Measurements from ENCODE around the gene SLC22A1.

The SLC22A1 gene

DNA sequence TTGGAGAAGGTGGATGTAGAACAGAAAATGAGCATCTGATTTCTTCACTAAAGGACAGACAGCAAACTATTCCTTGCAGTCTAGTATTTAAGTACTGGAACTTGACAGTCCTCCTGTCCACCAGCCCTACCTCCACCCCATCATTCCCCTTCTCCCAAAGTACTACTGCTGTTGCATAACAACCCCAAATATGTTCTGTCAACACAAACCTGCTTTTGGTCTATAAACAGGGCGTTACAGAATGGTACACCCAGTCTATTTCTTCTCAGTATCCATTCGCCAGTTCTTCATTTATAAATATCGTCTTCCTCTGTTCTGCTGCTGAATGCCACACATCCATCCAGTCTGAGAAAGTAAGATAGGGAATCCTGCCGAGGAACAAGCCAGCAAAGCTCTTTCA is 27.7 kb upstream of the SLC22A1 start:
- DNase-seq (ENCODE audit: low read depth, low spot score) = no peak

GRCh38 chr6:160095146-160095845 is 26.3 kb upstream of the SLC22A1 start:
- H3K36me3 ChIP-seq (ENCODE audit: insufficient read depth, insufficient read length, low read length) = peaks cover 66% of the 10 kb centered on the region
- H3K27me3 ChIP-seq (ENCODE audit: insufficient read depth, insufficient read length) = no peaks in the 10 kb centered on the region
- no peaks in the 10 kb centered on the region for H3K9me3 ChIP-seq (ENCODE audit: insufficient read depth, low read length)
- H3K9ac ChIP-seq (ENCODE audit: insufficient read length, low read depth) = no peak overlapping the region
- no peak for DNase-seq (ENCODE audit: low read depth, low spot score)
- TF ChIP-seq YY1 (IDR thresholded peaks at IDR 0.05; ENCODE audit: insufficient read depth, insufficient read length) = no peak
- TF ChIP-seq SUZ12 (IDR thresholded peaks at IDR 0.05; ENCODE audit: extremely low read depth, insufficient read depth, insufficient read length) = no peak
- TF ChIP-seq ZNF274 (IDR thresholded peaks at IDR 0.05; ENCODE audit: low read depth, low read length) = no peak
- H3K4me3 ChIP-seq (ENCODE audit: insufficient read length, low read depth) = no peak overlapping the region
- H3K4me1 ChIP-seq (ENCODE audit: insufficient read depth, insufficient read length) = no peaks in the 10 kb centered on the region

More for the DNA sequence above, 27.7 kb upstream of the SLC22A1 start:
- Histone ChIP-seq H3K9ac (ENCODE audit: insufficient read length, low read depth) (no peak overlapping the region), H3K27me3 (ENCODE audit: insufficient read depth, insufficient read length) (no peaks in the 10 kb centered on the region), H3K36me3 (ENCODE audit: insufficient read depth, insufficient read length, low read length) (peaks cover 80% of the 10 kb centered on the region), H3K4me1 (ENCODE audit: insufficient read depth, insufficient read length) (no peaks in the 10 kb centered on the region), H3K4me3 (ENCODE audit: insufficient read length, low read depth) (no peak overlapping the region), H3K9me3 (ENCODE audit: insufficient read depth, low read length) (no peaks in the 10 kb centered on the region)
- TF ChIP-seq SUZ12 (IDR thresholded peaks at IDR 0.05; ENCODE audit: extremely low read depth, insufficient read depth, insufficient read length) (no peak), YY1 (IDR thresholded peaks at IDR 0.05; ENCODE audit: insufficient read depth, insufficient read length) (no peak), ZNF274 (IDR thresholded peaks at IDR 0.05; ENCODE audit: low read depth, low read length) (no peak)

- no peak for TF ChIP-seq ZNF274 (IDR thresholded peaks at IDR 0.05; ENCODE audit: low read depth, low read length)
- TF ChIP-seq SUZ12 (IDR thresholded peaks at IDR 0.05; ENCODE audit: extremely low read depth, insufficient read depth, insufficient read length) = no peak
- no peak for TF ChIP-seq YY1 (IDR thresholded peaks at IDR 0.05; ENCODE audit: insufficient read depth, insufficient read length)
- peaks cover 5% of the 10 kb centered on the region for H3K4me1 ChIP-seq (ENCODE audit: insufficient read depth, insufficient read length)
- no peak overlapping the region for H3K4me3 ChIP-seq (ENCODE audit: insufficient read length, low read depth)
- H3K36me3 ChIP-seq (ENCODE audit: insufficient read depth, insufficient read length, low read length) = peaks cover 57% of the 10 kb centered on the region
- no peaks in the 10 kb centered on the region for H3K27me3 ChIP-seq (ENCODE audit: insufficient read depth, insufficient read length)
- no peaks in the 10 kb centered on the region for H3K9me3 ChIP-seq (ENCODE audit: insufficient read depth, low read length)
- DNase-seq (ENCODE audit: low read depth, low spot score) = no peak
- no peak overlapping the region for H3K9ac ChIP-seq (ENCODE audit: insufficient read length, low read depth)
These were observed 20.1 kb upstream of the SLC22A1 start for GRCh38 chr6:160101277-160102205.

GRCh38 chr6:160102399-160102798 is 19.2 kb upstream of the SLC22A1 start:
- Histone ChIP-seq H3K4me3 (ENCODE audit: insufficient read length, low read depth) (no peak overlapping the region), H3K9me3 (ENCODE audit: insufficient read depth, low read length) (no peaks in the 10 kb centered on the region), H3K9ac (ENCODE audit: insufficient read length, low read depth) (no peak overlapping the region), H3K4me1 (ENCODE audit: insufficient read depth, insufficient read length) (peaks cover 5% of the 10 kb centered on the region), H3K36me3 (ENCODE audit: insufficient read depth, insufficient read length, low read length) (peaks cover 54% of the 10 kb centered on the region), H3K27me3 (ENCODE audit: insufficient read depth, insufficient read length) (no peaks in the 10 kb centered on the region)
- TF ChIP-seq YY1 (IDR thresholded peaks at IDR 0.05; ENCODE audit: insufficient read depth, insufficient read length) (no peak), SUZ12 (IDR thresholded peaks at IDR 0.05; ENCODE audit: extremely low read depth, insufficient read depth, insufficient read length) (no peak), ZNF274 (IDR thresholded peaks at IDR 0.05; ENCODE audit: low read depth, low read length) (no peak)
- DNase-seq (ENCODE audit: low read depth, low spot score) = no peak

DNA sequence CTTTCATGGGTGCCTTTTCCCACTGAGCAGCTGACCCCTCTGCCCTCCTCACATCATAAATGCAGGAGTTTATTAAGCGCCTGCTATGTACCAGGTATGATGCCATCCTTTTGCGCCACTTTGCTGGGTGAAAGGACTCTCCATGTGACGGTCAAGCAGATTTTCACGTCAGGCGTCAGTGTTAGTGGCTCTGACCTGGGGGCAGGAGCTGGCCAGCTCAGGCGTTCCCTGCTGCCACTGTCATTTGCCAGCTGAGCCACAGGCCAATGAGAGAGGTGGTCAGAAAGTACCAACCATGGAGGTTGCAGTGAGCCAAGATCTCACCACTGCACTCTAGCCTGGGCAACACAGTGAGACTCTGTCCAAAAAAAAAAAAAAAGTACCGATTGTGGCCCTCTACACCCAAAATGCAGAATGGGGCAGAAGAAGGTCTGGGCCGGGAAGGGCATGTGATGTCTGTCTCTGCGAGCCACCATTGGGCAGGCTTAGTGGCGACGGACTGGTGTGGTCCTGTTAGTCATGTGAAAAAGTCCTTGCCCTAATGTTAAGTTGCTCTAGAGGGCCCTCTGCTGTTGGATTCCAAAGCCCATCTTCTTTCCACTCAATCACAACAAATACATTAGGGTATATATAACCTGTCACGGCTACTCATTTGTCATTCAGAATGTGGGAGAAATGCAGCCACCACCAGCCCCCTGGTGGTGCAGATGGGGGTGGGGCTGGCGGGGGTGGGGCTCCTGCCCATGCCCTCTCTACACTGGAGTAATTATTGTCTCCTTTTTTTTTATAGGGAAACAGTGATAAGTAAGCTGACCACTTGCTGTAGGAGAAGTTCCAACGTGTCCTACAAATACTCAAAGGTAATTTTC is 18.4 kb upstream of the SLC22A1 start:
- peaks cover 55% of the 10 kb centered on the region for H3K36me3 ChIP-seq (ENCODE audit: insufficient read depth, insufficient read length, low read length)
- peak; percentile 16 for DNase-seq (ENCODE audit: low read depth, low spot score)

GRCh38 chr6:160103825-160104100 is 17.9 kb upstream of the SLC22A1 start:
- TF ChIP-seq SUZ12 (IDR thresholded peaks at IDR 0.05; ENCODE audit: extremely low read depth, insufficient read depth, insufficient read length) (no peak), ZNF274 (IDR thresholded peaks at IDR 0.05; ENCODE audit: low read depth, low read length) (no peak), YY1 (IDR thresholded peaks at IDR 0.05; ENCODE audit: insufficient read depth, insufficient read length) (no peak)
- Histone ChIP-seq H3K4me3 (ENCODE audit: insufficient read length, low read depth) (no peak overlapping the region), H3K9me3 (ENCODE audit: insufficient read depth, low read length) (no peaks in the 10 kb centered on the region)

More for the DNA sequence above, 18.4 kb upstream of the SLC22A1 start:
- TF ChIP-seq YY1 (IDR thresholded peaks at IDR 0.05; ENCODE audit: insufficient read depth, insufficient read length) (no peak), ZNF274 (IDR thresholded peaks at IDR 0.05; ENCODE audit: low read depth, low read length) (no peak), SUZ12 (IDR thresholded peaks at IDR 0.05; ENCODE audit: extremely low read depth, insufficient read depth, insufficient read length) (no peak)
- peaks cover 5% of the 10 kb centered on the region for H3K4me1 ChIP-seq (ENCODE audit: insufficient read depth, insufficient read length)
- H3K9me3 ChIP-seq (ENCODE audit: insufficient read depth, low read length) = no peaks in the 10 kb centered on the region
- H3K4me3 ChIP-seq (ENCODE audit: insufficient read length, low read depth) = no peak overlapping the region
- H3K9ac ChIP-seq (ENCODE audit: insufficient read length, low read depth) = no peak overlapping the region
- no peaks in the 10 kb centered on the region for H3K27me3 ChIP-seq (ENCODE audit: insufficient read depth, insufficient read length)

More at GRCh38 chr6:160103825-160104100, 17.9 kb upstream of the SLC22A1 start:
- peaks cover 51% of the 10 kb centered on the region for H3K36me3 ChIP-seq (ENCODE audit: insufficient read depth, insufficient read length, low read length)
- DNase-seq (ENCODE audit: low read depth, low spot score) = no peak
- peaks cover 5% of the 10 kb centered on the region for H3K4me1 ChIP-seq (ENCODE audit: insufficient read depth, insufficient read length)
- no peak overlapping the region for H3K9ac ChIP-seq (ENCODE audit: insufficient read length, low read depth)
- no peaks in the 10 kb centered on the region for H3K27me3 ChIP-seq (ENCODE audit: insufficient read depth, insufficient read length)

Measured in NT2/D1 (cell line).